H1 (cell line): Measurements from ENCODE around the gene NUP62CL. TPM values are rescaled to one million over a fixed set of nuclear protein-coding genes. Genes with fewer than 3 reads are reported as not detected.

Experiments used
- CBX5 ChIP-seq: fragments of 300-800, 300-1000 bp; sonication (generic); IDR thresholded peaks from 2 replicates; pipeline ENCODE4 v1.7.1; 2016; ENCODE audit warnings: antibody characterized with exemption, low read length, low read depth
- SAP30 ChIP-seq: fragments of 300-600 bp; sonication (generic); IDR thresholded peaks from 2 replicates; pipeline ENCODE4 v1.7.1; 2012; ENCODE audit warnings: low read length, moderate library complexity, mild to moderate bottlenecking, inconsistent platforms; ENCODE audit not compliant: insufficient read depth, insufficient replicate concordance
- SRF ChIP-seq: IDR thresholded peaks from 2 replicates; pipeline ENCODE4 v1.6.1; 2011; ENCODE audit warnings: mild to moderate bottlenecking, low read depth, low read length, moderate library complexity
- ZNF274 ChIP-seq: IDR thresholded peaks from 2 replicates; pipeline ENCODE4 v1.7.0; 2012; ENCODE audit warnings: low read length, borderline replicate concordance; ENCODE audit errors: extremely low read depth
- polyA plus RNA-seq, 7 experiments: library from polyadenylated mRNA; depleted of rRNA in 3 of 7; stranded (reverse) in 5 of 7; unstranded in 2 of 7; fragments of >200 nt in 5 of 7; fragments of 200-250 nt in 2 of 7; gene quantifications; 1 replicate in 5 of 7; 2 replicates in 1 of 7; 4 replicates in 1 of 7; pipeline versions ENCODE4 v1.2.1 to v1.2.3, GENCODE V29; 2011 to 2013; ENCODE audit warnings: missing spikeins in 2 of 7, mixed read lengths in 2 of 7
- total RNA-seq: library from RNA; stranded (reverse); fragmentation: NEBNext Ultra II Directional; extraction: Animal tissue kit (Norgen Biotek cat#: 25700); gene quantifications from 2 replicates; pipeline ENCODE4 v1.2.1, GENCODE V29; 2021

Gene NUP62CL
- total and polyA plus RNA-seq, 2 of the 8 experiments (the other 6 are each of a cell fraction or from before 2014, with no cell fraction given) = 3.3 to 6.2 TPM

GRCh38 chrX:107119283-107119682 lies 87.0 kb downstream of the NUP62CL start (continued):
- no peak for TF ChIP-seq ZNF274
- TF ChIP-seq SRF = no peak
- TF ChIP-seq SAP30 = no peak
- no peak for TF ChIP-seq CBX5
